HG03060 (cell line): ENCODE measurements around the gene NEK2.
A peak's percentile ranks its signal among the peaks of the same experiment; 100 is the strongest.
"Not testable (repeated sequence)": the region's sequence is repeated elsewhere in the genome, so short reads cannot be mapped to it uniquely, and the experiment has no call there.

Experiments used
- ATAC-seq: cut with Tn5 transposase; IDR thresholded peaks from one replicate; pipeline ENCODE4 v1.9.1; 2021; ENCODE audit warnings: low read depth, moderate number of reproducible peaks; ENCODE audit not compliant: unreplicated experiment

The NEK2 gene

GRCh38 chr1:211675230-211676105 is at the start of gene NEK2:
Gene NEK2, minus strand, starts transcription at chr1:211675621. Its CDS starts 142 bp downstream, at chr1:211675479.
- ATAC-seq: peak; percentile 81

- no peak for ATAC-seq
These were observed 49.3 kb upstream of the NEK2 start for GRCh38 chr1:211724687-211725196.

DNA sequence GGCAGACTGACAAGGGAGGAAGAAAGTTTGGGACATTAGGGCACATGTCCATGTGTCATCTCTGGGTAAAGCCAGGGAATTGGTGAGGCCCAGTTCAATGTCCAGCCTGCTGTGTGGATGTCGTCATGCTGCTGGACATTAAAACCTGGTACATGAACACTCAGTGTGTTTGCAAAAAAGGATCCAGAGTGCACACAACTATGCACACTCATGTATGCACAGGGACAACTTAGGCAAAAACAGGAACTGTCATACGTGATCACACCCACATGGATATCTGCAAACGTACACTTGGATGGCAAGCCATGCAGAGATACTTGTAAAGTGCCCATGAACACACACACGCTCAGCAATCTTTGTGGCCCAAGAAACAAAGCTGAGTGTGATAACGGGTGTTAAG is 47.9 kb upstream of the NEK2 start:
- no peak for ATAC-seq

GRCh38 chr1:211722277-211723175 is 47.1 kb upstream of the NEK2 start:
- ATAC-seq: no peak

DNA sequence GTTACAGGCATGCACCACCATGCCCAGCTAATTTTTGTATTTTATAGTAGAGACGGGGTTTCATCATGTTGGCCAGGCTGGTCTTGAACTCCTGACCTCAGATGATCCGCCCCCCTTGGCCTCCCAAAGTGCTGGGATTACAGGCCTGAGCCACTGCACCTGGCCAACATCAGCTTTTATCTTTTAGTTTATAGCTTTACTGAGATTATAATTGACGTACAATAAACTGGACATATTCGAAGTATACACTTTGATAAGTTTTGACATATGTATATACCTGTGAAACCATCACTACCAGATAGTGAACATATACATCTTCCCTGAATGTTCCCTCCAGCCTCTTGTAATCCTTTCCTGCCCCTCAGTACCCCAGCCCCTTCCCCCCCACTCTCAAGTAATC is 41.1 kb upstream of the NEK2 start:
- ATAC-seq: not testable (repeated sequence)

GRCh38 chr1:211715971-211716370 is 40.5 kb upstream of the NEK2 start:
- ATAC-seq: no peak

DNA sequence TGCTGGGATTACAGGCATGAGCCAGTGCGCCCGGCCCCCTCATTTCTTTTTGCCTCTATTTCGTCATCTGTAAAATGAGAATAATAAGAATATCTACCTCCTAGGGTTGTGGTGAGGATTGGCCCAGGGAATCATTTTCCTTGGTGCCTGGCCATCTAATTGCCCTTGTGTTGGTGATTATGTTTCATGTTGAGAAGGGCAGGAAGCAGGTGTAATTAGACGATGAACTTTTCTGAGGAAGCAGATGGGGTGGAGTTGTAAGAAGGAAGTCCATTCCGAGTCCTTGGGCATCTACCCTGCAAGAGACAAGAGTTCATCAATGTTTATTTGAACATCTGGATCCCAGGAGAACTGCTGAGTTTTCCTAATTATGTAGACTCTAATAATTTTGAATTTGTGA is 38.7 kb upstream of the NEK2 start:
- ATAC-seq: no peak

GRCh38 chr1:211713231-211713630 is 37.8 kb upstream of the NEK2 start:
- no peak for ATAC-seq

DNA sequence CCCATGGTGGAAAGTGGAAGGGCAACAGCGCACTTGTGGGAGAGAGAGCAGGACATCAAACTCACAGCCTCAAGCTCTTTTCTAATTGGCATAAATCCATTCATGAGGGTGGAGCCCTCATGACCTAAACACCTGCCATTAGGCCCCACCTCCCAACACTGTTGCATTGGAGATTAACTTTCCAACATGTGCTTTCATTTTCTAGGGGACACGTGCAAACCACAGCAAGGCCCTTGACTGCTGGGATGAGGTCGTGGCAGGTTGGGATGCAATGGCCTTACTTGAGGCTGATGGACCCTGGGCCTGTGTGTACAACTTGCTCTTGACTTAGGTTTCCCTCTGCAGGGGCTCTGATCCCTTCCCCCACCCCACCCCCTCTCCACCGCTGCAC is 35.9 kb upstream of the NEK2 start:
- ATAC-seq: no peak

DNA sequence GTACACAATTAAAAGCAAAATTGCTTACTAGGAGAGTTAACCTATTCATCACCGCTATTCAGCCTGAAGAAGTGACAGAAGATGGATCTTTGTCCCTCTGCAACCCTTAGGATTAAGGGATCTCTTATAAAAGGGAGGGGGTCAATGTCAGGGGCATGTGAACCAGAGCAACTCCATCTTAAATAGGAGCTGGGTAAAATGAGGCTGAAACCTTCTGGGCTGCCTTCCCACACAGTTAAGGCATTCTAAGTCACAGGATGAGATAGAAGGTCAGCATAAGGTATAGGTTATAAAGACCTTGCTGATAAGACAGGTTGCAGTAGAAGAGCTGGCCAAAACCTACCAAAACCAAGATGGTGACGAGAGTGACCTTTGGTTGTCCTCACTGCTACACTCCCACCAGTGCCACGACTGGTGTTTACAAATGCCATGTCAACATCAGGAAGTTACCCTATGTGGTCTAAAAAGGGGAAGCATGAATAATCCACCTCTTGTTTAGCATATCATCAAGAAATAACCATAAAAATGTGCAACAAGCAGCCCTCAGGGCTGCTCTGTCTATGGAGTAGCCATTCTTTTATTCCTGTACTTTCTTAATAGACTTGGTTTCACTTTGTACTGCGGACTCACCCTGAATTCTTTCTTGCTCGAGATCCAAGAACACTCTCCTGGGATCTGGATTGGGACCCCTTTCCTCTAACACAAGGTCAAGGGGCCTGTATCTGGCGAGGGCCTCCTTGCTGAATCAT is 35.3 kb upstream of the NEK2 start:
- no peak for ATAC-seq

DNA sequence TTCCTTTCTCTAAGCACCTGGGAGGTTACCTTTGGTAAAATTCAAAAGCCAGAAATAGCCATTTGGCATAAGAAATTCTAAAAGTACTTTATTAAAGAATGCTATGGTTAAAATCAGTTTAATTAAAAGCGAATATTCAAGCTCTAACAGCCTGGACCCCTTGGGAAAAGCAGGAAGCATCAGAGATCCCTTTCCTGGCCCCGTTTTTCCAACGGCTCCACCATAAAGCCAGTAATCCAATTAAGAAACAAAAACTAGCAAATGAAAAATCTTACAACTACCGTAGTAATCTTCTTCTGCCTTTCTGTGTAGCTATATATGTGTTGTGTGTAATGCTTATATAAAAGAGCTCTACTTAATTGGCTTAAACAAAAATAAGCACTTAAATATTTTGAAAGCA is 33.5 kb upstream of the NEK2 start:
- ATAC-seq: no peak

- no peak for ATAC-seq
These were observed 32.6 kb upstream of the NEK2 start for GRCh38 chr1:211708006-211708405.

DNA sequence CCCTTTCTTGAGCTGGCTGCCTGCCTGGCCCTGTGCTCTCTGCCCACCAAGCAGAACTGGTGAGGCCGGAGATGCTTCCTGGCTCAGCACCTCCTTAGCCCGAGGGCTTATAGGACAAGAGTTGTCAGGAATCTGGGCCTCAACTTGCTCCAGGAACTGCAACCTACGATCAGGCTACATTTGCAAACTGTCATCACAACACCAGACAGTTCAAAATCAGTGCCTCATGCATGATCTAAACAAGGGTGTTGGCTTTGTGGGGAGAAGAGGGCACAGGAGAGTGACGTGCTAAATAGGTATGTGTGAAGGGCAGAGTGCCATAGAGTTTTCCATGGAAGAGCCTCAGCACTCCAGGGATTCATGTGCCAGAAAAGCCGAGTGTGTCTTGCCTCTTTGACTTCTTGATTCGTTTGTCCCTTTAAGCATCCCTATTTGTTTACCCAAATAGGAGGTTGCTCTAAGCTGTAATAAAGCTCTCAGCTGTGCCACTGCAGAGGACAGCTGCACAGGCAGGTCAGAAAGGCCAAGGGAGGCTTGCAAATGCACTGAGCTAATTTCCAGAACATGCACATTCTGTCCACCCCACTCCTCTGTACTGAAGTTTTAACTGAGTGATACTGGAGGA is 30.2 kb upstream of the NEK2 start:
- ATAC-seq: no peak

- ATAC-seq: no peak
These were observed 29.1 kb upstream of the NEK2 start for GRCh38 chr1:211704543-211704942.

DNA sequence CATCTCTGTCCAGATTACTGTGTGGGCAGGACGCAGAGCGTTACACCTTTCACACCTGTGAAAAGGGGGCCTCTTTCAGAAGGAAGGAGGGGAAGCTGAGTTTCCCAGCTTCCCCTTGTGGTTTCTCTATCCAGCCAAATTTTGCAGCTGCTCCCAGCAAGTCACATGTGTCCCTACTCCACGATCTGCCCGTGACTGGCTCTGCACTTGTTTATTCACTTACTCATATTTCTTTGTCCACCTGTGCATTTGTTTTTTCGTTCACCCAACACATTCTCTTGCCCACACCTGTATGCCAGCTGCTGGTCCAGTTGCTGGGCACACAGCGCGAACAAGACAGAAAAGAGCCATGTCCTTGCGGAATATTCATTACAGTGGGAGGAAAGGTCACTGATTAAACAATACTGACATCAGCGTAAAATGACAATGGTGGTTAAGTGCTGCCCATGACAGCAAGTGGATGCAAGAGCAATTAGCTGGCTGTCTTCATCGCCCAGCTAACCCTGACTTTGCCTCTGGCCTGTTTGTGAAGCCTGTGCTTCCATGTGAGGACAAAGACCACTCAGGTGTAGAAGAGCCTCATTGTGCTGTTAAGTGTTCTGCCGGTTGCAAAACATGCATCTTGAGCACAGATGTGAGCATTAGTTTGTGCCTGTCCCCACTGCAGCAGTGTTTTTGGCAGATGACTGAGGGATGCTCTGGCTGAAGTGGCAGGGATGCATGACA is 28.6 kb upstream of the NEK2 start:
- no peak for ATAC-seq

DNA sequence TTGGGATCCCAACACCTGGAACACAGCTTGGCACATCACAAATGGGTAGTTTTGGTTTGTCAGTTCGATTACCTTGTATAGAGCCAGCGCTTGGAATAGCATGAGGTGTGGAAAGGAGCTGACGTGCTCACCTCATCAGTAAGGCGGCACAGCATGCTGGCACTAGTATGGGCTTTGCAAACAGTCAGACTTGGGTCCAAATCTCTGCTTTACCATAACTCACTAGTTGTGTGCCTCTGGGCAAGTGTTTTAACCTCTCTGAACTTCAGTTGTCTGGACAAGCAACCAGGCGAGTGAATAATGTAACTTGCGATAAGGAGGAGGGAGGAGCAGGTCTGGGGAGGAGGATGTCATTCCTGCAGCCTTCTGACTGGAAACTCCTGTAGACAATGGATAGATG is 26.3 kb upstream of the NEK2 start:
- ATAC-seq: no peak

- no peak for ATAC-seq
These were observed 23.6 kb upstream of the NEK2 start for GRCh38 chr1:211699059-211699458.

GRCh38 chr1:211698161-211699026 is 23.0 kb upstream of the NEK2 start:
- ATAC-seq: no peak

DNA sequence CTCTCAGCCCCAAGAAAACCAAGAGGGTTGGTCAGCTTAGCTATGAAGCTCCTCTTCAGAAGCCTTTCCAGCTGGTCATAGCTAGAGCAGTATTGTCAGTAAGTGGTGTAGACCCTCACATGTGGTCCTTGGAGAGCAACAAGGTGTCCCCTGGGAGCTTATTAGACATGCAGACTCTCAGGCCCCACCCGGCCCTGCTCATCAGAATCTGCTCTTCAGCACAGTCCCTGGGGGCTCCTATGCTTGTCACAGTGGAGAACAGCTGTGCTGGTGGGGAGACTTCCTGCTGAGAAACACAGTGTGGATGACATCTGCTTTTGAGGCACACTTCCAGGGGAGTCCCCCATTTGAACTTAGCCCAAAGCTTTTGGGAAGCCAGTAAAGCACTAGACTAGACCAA is 21.9 kb upstream of the NEK2 start:
- peak; percentile 71 for ATAC-seq
